22Rv1 (cell line): ENCODE data around the gene ACTRT1.

Experiments used
- ZFX ChIP-seq: fragments of 450-650 bp; IDR thresholded peaks from 2 replicates; pipeline ENCODE4 v1.6.1; 2017; ENCODE audit warnings: antibody characterized with exemption, borderline replicate concordance
- TF ChIP-seq, protein P1 (sequence below): fragments of 450-650 bp; IDR thresholded peaks from 2 replicates; pipeline ENCODE4 v1.5.1; 2017; ENCODE audit warnings: mild to moderate bottlenecking

DNA sequence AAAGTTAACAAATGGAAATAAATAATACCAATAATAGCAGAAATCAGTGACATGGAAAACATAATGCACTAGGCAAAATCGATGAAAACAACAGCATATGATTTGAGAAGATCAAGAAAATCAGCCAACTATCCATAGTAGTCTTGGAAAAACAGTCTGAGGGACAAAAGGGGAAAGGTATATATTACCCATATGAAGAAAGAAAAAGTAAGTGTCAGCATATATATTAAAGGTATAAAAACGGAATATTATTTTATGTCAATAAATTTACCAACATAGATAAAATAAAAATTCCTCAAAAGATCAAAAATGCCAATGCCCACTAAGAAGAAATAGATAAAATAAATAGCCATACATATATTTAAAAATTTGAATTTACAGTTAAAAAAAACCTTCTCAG lies 33.0 kb downstream of the ACTRT1 start:
- TF ChIP-seq, protein P1, sequence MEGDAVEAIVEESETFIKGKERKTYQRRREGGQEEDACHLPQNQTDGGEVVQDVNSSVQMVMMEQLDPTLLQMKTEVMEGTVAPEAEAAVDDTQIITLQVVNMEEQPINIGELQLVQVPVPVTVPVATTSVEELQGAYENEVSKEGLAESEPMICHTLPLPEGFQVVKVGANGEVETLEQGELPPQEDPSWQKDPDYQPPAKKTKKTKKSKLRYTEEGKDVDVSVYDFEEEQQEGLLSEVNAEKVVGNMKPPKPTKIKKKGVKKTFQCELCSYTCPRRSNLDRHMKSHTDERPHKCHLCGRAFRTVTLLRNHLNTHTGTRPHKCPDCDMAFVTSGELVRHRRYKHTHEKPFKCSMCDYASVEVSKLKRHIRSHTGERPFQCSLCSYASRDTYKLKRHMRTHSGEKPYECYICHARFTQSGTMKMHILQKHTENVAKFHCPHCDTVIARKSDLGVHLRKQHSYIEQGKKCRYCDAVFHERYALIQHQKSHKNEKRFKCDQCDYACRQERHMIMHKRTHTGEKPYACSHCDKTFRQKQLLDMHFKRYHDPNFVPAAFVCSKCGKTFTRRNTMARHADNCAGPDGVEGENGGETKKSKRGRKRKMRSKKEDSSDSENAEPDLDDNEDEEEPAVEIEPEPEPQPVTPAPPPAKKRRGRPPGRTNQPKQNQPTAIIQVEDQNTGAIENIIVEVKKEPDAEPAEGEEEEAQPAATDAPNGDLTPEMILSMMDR = no peak
- no peak for TF ChIP-seq ZFX
